ENCODE data around the gene PPM1J. TPM values are rescaled to one million over a fixed set of nuclear protein-coding genes. Genes with fewer than 3 reads are reported as not detected.

PPM1J gene
- total and polyA plus RNA-seq, 2 of the 8 experiments (the other 6 are each of a cell fraction or from before 2014, with no cell fraction given) = 19.4 to 31.6 TPM

- TF ChIP-seq CTCF (IDR thresholded peaks at IDR 0.05; ENCODE audit: control extremely low read depth in 1 of 3, insufficient read depth in 1 of 3, low read depth in 1 of 3, low read length in 3 of 3) (no peak), JUN (IDR thresholded peaks at IDR 0.05; ENCODE audit: low read depth, low read length) (no peak), MAX (IDR thresholded peaks at IDR 0.05) (no peak), CHD7 (IDR thresholded peaks at IDR 0.05; ENCODE audit: insufficient replicate concordance, low read length) (no peak), EP300 (IDR thresholded peaks at IDR 0.05; ENCODE audit: borderline replicate concordance in 1 of 2, low read depth in 2 of 2, low read length in 2 of 2) (no peak), POLR2AphosphoS5 (IDR thresholded peaks at IDR 0.05; ENCODE audit: low read depth, low read length) (no peak), POLR2A (IDR thresholded peaks at IDR 0.05; ENCODE audit: control extremely low read depth in 1 of 2, low read depth in 2 of 2, low read length in 2 of 2) (no peak), CEBPB (IDR thresholded peaks at IDR 0.05; ENCODE audit: low read depth, low read length) (no peak)
Observed at GRCh38 chr1:112687785-112688496, 27.2 kb downstream of the PPM1J start (continued).

Data from H1 (cell line).